ENCODE results near the gene UBE2E3.

DNA sequence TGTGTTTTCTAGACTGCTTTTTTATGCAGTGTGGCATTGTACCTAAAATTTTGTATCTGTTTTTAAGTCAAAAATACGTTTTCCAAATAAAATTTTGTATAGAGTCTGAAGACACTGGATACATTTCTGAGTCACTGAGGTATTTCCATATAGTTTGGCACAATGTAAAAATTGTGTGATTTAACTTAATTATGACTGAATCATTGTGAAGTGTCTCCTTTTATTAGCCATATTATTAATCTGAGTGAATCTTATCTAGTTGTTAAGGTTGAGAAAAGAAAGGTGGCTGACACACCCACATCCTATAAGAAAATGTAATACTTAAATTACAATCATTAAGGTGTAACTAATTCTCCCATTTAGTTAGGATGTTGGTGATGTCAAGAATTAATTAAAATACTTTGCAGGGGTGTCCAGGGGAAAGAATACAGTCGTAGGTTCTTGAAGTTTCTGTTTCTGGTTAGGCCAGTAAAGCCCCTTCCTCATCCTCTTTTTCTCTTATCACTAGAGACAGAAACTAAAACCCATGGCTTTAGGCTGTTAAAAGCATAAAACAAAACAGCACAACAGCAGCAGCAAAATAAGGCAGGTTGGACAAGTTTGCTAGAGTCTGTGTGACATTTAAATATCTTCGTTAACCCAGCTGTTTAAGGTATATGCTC is 71.6 kb downstream of the UBE2E3 start:
- TF ChIP-seq POLR2A (IDR thresholded peaks at IDR 0.05): no peak
- TF ChIP-seq, protein P1, sequence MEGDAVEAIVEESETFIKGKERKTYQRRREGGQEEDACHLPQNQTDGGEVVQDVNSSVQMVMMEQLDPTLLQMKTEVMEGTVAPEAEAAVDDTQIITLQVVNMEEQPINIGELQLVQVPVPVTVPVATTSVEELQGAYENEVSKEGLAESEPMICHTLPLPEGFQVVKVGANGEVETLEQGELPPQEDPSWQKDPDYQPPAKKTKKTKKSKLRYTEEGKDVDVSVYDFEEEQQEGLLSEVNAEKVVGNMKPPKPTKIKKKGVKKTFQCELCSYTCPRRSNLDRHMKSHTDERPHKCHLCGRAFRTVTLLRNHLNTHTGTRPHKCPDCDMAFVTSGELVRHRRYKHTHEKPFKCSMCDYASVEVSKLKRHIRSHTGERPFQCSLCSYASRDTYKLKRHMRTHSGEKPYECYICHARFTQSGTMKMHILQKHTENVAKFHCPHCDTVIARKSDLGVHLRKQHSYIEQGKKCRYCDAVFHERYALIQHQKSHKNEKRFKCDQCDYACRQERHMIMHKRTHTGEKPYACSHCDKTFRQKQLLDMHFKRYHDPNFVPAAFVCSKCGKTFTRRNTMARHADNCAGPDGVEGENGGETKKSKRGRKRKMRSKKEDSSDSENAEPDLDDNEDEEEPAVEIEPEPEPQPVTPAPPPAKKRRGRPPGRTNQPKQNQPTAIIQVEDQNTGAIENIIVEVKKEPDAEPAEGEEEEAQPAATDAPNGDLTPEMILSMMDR (IDR thresholded peaks at IDR 0.05): no peak
